Osteoblast (primary cell): ENCODE measurements around the gene MIEF1. TPM values are rescaled to one million over a fixed set of nuclear protein-coding genes. Genes with fewer than 3 reads are reported as not detected.

Experiments
- DNase-seq: peaks from one replicate; pipeline ENCODE4 v3.0.0; 2011; ENCODE audit warnings: low spot score, mixed read lengths; ENCODE audit not compliant: insufficient read length; ENCODE audit errors: missing footprints
- H2AFZ ChIP-seq: 2 replicates; pipeline ENCODE4 v1.6.0; 2011; ENCODE audit warnings: mild to moderate bottlenecking, low read length
- H3K27ac ChIP-seq: 2 replicates; pipeline ENCODE4 v1.5.1; 2011; ENCODE audit warnings: mild to moderate bottlenecking, low read depth, low read length, moderate library complexity
- H3K27me3 ChIP-seq: 2 replicates; pipeline ENCODE4 v1.6.0; 2012; ENCODE audit warnings: mild to moderate bottlenecking, control low read depth, inconsistent platforms, low read length, moderate library complexity; ENCODE audit not compliant: insufficient read depth
- H3K36me3 ChIP-seq: 2 replicates; pipeline ENCODE4 v1.5.1; 2011; ENCODE audit warnings: mild to moderate bottlenecking, low read length, control low read depth, moderate library complexity; ENCODE audit not compliant: insufficient read depth
- H3K4me1 ChIP-seq: 2 replicates; pipeline ENCODE4 v1.5.1; 2011; ENCODE audit warnings: mild to moderate bottlenecking, low read length, control low read depth, moderate library complexity; ENCODE audit not compliant: insufficient read depth
- H3K4me2 ChIP-seq: 2 replicates; pipeline ENCODE4 v1.6.0; 2011; ENCODE audit warnings: mild to moderate bottlenecking, low read length; ENCODE audit not compliant: insufficient read depth
- H3K4me3 ChIP-seq: fragments of 200-600 bp; sonication (generic); 3 replicates; pipeline ENCODE4 v1.5.1; 2012; ENCODE audit warnings: mild to moderate bottlenecking, low read length, inconsistent platforms; ENCODE audit not compliant: insufficient read depth
- H3K79me2 ChIP-seq: 2 replicates; pipeline ENCODE4 v1.6.0; 2012; ENCODE audit warnings: mild to moderate bottlenecking, low read length, control low read depth, inconsistent platforms; ENCODE audit not compliant: insufficient read depth
- H3K9me3 ChIP-seq: 2 replicates; pipeline ENCODE4 v1.5.1; 2011; ENCODE audit warnings: low read depth, low read length, control low read depth
- H4K20me1 ChIP-seq: 2 replicates; pipeline ENCODE4 v1.6.0; 2012; ENCODE audit warnings: mild to moderate bottlenecking, low read length, control low read depth; ENCODE audit not compliant: insufficient read depth
- total RNA-seq: library from RNA; depleted of rRNA; stranded (reverse); fragments of >200 nt; gene quantifications from 2 replicates; pipeline ENCODE4 v1.2.3, GENCODE V29; 2012
- TF ChIP-seq, protein P1 (sequence below): IDR thresholded peaks from 2 replicates; pipeline ENCODE4 v1.5.1; 2011; ENCODE audit warnings: mild to moderate bottlenecking, low read depth, low read length, moderate library complexity; ENCODE audit errors: extremely low read depth

The MIEF1 gene
- total RNA-seq, 1 donor = 23.5 TPM

DNA sequence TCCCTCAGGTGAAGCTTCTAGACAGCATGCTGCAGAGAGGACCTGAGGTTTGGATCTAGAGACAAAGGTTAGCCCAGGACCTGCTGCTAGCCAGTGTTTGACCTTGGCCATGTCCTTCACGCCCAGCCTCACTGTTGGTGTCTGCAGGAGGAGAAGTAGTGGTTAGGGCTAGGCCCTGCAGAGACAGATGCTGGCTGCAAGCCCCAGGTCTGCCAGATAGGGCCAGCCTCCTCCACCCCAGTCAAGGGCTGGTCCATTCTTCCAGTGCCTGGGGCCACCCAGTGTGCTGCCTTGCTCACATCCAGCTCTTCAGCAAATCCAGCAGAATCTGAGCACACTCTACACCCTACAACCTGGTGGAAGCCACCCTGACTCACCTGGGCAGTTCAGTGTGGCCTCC lies 21.5 kb upstream of the MIEF1 start:
- TF ChIP-seq, protein P1, sequence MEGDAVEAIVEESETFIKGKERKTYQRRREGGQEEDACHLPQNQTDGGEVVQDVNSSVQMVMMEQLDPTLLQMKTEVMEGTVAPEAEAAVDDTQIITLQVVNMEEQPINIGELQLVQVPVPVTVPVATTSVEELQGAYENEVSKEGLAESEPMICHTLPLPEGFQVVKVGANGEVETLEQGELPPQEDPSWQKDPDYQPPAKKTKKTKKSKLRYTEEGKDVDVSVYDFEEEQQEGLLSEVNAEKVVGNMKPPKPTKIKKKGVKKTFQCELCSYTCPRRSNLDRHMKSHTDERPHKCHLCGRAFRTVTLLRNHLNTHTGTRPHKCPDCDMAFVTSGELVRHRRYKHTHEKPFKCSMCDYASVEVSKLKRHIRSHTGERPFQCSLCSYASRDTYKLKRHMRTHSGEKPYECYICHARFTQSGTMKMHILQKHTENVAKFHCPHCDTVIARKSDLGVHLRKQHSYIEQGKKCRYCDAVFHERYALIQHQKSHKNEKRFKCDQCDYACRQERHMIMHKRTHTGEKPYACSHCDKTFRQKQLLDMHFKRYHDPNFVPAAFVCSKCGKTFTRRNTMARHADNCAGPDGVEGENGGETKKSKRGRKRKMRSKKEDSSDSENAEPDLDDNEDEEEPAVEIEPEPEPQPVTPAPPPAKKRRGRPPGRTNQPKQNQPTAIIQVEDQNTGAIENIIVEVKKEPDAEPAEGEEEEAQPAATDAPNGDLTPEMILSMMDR = no peak

DNA sequence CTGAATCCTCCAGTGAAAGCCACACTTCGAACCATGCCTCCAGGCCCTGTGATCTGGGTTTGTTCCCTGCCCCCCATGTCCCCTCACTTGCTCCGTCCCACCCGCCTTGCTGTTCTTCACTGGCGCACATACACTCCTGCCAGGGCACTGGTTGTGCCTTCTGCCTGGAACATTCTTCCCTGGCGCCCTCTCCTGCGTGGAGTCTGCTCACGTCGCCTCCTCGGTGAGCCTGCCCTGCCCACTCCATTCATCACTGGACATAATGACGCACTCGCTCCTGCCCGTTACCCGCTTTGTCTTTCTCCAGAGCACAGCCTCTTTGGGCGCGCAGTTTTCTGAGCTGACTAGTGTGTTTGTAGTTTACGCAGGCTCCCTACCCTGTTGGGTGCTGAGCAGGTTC lies 21.0 kb upstream of the MIEF1 start:
- H3K79me2 ChIP-seq = no peaks in the 10 kb centered on the region
- H3K9me3 ChIP-seq = no peaks in the 10 kb centered on the region
- H3K4me3 ChIP-seq = no peak overlapping the region
- H3K36me3 ChIP-seq = no peaks in the 10 kb centered on the region
- no peak overlapping the region for H3K27ac ChIP-seq
- H3K4me1 ChIP-seq = no peaks in the 10 kb centered on the region
- no peak overlapping the region for H3K4me2 ChIP-seq
- TF ChIP-seq, protein P1 = no peak
- no peaks in the 10 kb centered on the region for H4K20me1 ChIP-seq
- no peak overlapping the region for H2AFZ ChIP-seq
- H3K27me3 ChIP-seq = no peaks in the 10 kb centered on the region
- DNase-seq = peak; percentile 31

More for the DNA sequence above, 21.5 kb upstream of the MIEF1 start:
- Histone ChIP-seq H4K20me1 (no peaks in the 10 kb centered on the region), H3K27me3 (no peaks in the 10 kb centered on the region), H3K4me1 (no peaks in the 10 kb centered on the region), H3K79me2 (no peaks in the 10 kb centered on the region), H3K36me3 (no peaks in the 10 kb centered on the region), H3K4me3 (no peak overlapping the region), H3K4me2 (no peak overlapping the region), H2AFZ (no peak overlapping the region), H3K27ac (no peak overlapping the region), H3K9me3 (no peaks in the 10 kb centered on the region)
- DNase-seq = peak; percentile 59

DNA sequence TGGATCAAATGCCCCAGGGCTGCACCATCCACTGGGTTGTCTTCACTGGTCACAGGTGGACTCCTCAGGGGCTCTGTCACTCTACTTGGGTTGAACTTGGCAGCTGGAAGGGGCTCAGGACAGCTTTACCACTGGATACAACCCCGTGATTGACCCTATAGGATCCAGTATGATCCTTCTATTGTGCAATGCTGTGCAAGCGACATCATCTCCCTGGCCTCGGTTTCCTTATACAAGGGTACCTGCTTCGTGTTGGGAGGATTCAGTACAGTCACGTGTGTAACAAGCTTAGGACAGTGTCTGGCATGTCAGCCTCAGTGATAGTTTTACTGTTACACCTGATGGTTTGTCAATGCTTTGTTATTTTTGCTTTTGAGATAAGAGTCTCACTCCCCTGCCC lies 20.5 kb upstream of the MIEF1 start:
- peak; percentile 23 for DNase-seq
- Histone ChIP-seq H3K27ac (no peak overlapping the region), H3K4me3 (no peak overlapping the region), H3K79me2 (no peaks in the 10 kb centered on the region), H3K9me3 (no peaks in the 10 kb centered on the region), H3K4me2 (no peak overlapping the region), H3K27me3 (no peaks in the 10 kb centered on the region), H3K4me1 (no peaks in the 10 kb centered on the region), H3K36me3 (no peaks in the 10 kb centered on the region), H4K20me1 (no peaks in the 10 kb centered on the region), H2AFZ (no peak overlapping the region)
- TF ChIP-seq, protein P1 = no peak

GRCh38 chr22:39482768-39483167 lies 19.3 kb upstream of the MIEF1 start:
- H3K36me3 ChIP-seq = no peaks in the 10 kb centered on the region
- H3K27ac ChIP-seq = no peak overlapping the region
- H2AFZ ChIP-seq = no peak overlapping the region
- H3K27me3 ChIP-seq = no peaks in the 10 kb centered on the region
- no peaks in the 10 kb centered on the region for H4K20me1 ChIP-seq
- no peak overlapping the region for H3K4me2 ChIP-seq
- no peaks in the 10 kb centered on the region for H3K9me3 ChIP-seq
- no peaks in the 10 kb centered on the region for H3K79me2 ChIP-seq
- H3K4me1 ChIP-seq = no peaks in the 10 kb centered on the region
- H3K4me3 ChIP-seq = no peak overlapping the region
- TF ChIP-seq, protein P1 = no peak
- peak; percentile 86 for DNase-seq
